Astrocyte (in vitro differentiated cells and primary cell): ENCODE data around the gene TAMALIN. TPM values are rescaled to one million over a fixed set of nuclear protein-coding genes. Genes with fewer than 3 reads are reported as not detected.

Source experiments
- DNase-seq: peaks from one replicate; pipeline ENCODE4 v3.0.0-alpha.2; 2010; ENCODE audit warnings: low read depth
- FAIRE-seq: peaks from 2 replicates; lab custom pipeline; 2011; peaks lifted over from hg19 to GRCh38; lab: Jason Lieb, UNC
- H2AFZ ChIP-seq: 2 replicates; pipeline ENCODE4 v1.6.0; 2012; ENCODE audit warnings: low read depth, low read length, inconsistent platforms
- H3K27ac ChIP-seq: 2 replicates; pipeline ENCODE4 v1.5.1; 2011; ENCODE audit warnings: low read depth, low read length, inconsistent platforms
- H3K27me3 ChIP-seq: 2 replicates; pipeline ENCODE4 v1.6.0; 2011; ENCODE audit warnings: low read length, inconsistent platforms; ENCODE audit not compliant: insufficient read depth
- H3K36me3 ChIP-seq: 2 replicates; pipeline ENCODE4 v1.5.1; 2011; ENCODE audit warnings: low read length, inconsistent platforms; ENCODE audit not compliant: insufficient read depth
- H3K4me1 ChIP-seq: 2 replicates; pipeline ENCODE4 v1.5.1; 2011; ENCODE audit warnings: low read length, inconsistent platforms; ENCODE audit not compliant: insufficient read depth
- H3K4me2 ChIP-seq: 2 replicates; pipeline ENCODE4 v1.6.0; 2012; ENCODE audit warnings: low read length, inconsistent platforms
- H3K4me3 ChIP-seq: 2 replicates; pipeline ENCODE4 v1.5.1; 2011; ENCODE audit warnings: low read depth, mild to moderate bottlenecking, low read length, inconsistent platforms; ENCODE audit not compliant: insufficient read depth
- H3K79me2 ChIP-seq: 2 replicates; pipeline ENCODE4 v1.6.0; 2012; ENCODE audit warnings: mild to moderate bottlenecking, low read length, inconsistent platforms; ENCODE audit not compliant: insufficient read depth
- H3K9ac ChIP-seq: 2 replicates; pipeline ENCODE4 v1.6.0; 2012; ENCODE audit warnings: mild to moderate bottlenecking, low read length, inconsistent platforms
- H3K9me3 ChIP-seq: 2 replicates; pipeline ENCODE4 v1.5.1; 2012; ENCODE audit warnings: low read depth, mild to moderate bottlenecking, low read length, inconsistent platforms; ENCODE audit not compliant: insufficient read depth
- H4K20me1 ChIP-seq: 2 replicates; pipeline ENCODE4 v1.6.0; 2012; ENCODE audit warnings: low read length, inconsistent platforms; ENCODE audit not compliant: insufficient read depth
- H3K27ac Mint-ChIP-seq: one replicate; pipeline ENCODE4 v1.8.0; 2021; ENCODE audit warnings: mild to moderate bottlenecking, mixed read lengths; ENCODE audit not compliant: unreplicated experiment
- H3K27me3 Mint-ChIP-seq: one replicate; pipeline ENCODE4 v1.8.0; 2021; ENCODE audit warnings: low read depth, mixed read lengths; ENCODE audit not compliant: unreplicated experiment
- H3K36me3 Mint-ChIP-seq: one replicate; pipeline ENCODE4 v1.8.0; 2021; ENCODE audit warnings: low read depth, mixed read lengths; ENCODE audit not compliant: unreplicated experiment
- H3K4me1 Mint-ChIP-seq: one replicate; pipeline ENCODE4 v1.8.0; 2021; ENCODE audit warnings: low read depth, mixed read lengths; ENCODE audit not compliant: unreplicated experiment
- H3K4me3 Mint-ChIP-seq: one replicate; pipeline ENCODE4 v1.8.0; 2021; ENCODE audit warnings: mild to moderate bottlenecking, moderate library complexity, mixed read lengths; ENCODE audit not compliant: unreplicated experiment
- H3K9me3 Mint-ChIP-seq: one replicate; pipeline ENCODE4 v1.8.0; 2021; ENCODE audit warnings: mild to moderate bottlenecking, mixed read lengths; ENCODE audit not compliant: unreplicated experiment
- EZH2 ChIP-seq: IDR thresholded peaks from 2 replicates; pipeline ENCODE4 v1.6.1; 2012; ENCODE audit warnings: mild to moderate bottlenecking, low read length, inconsistent platforms; ENCODE audit not compliant: insufficient read depth
- total RNA-seq: library from RNA; stranded (reverse); gene quantifications from 2 replicates; pipeline ENCODE4 v1.2.1, GENCODE V29; 2021
- TF ChIP-seq, protein P1 (sequence below): IDR thresholded peaks from 2 replicates; pipeline ENCODE4 v1.5.1; 2011; ENCODE audit warnings: low read depth, mild to moderate bottlenecking, inconsistent platforms, low read length, moderate library complexity; ENCODE audit not compliant: insufficient read depth

TAMALIN gene
- total RNA-seq, 1 donor from 2014 or later = 9.6 TPM

DNA sequence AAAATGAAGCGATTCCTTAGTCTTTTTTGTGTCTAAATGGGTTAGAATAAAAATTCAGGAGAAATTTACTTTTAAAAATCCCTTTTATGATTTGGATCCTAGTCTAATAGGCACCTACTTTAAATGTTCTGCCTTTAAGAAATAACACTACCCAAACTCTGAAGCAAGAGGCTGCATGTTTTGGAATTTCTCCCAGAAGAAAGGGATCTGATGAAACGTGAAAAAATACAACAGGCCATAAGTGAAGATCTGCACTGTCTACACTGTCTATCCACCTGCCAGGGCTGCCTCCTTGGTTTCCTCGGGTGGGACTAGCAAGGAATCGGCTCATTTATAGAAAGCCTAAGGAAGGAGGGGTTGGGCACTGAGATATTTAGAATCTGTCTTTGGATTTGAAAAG, 33.2 kb upstream of the TAMALIN start:
- H3K36me3 ChIP-seq = peaks cover 5% of the 10 kb centered on the region
- H3K4me1 Mint-ChIP-seq = peaks cover 63% of the 10 kb centered on the region
- H3K4me3 Mint-ChIP-seq = no peak overlapping the region
- no peak overlapping the region for H3K27ac ChIP-seq
- H3K36me3 Mint-ChIP-seq = peaks cover 14% of the 10 kb centered on the region
- no peak overlapping the region for H3K9ac ChIP-seq
- no peak for FAIRE-seq
- H3K4me2 ChIP-seq = no peak overlapping the region
- H3K79me2 ChIP-seq = peaks cover 40% of the 10 kb centered on the region
- H2AFZ ChIP-seq = no peak overlapping the region
- H3K9me3 ChIP-seq = no peaks in the 10 kb centered on the region
- peaks cover 24% of the 10 kb centered on the region for H4K20me1 ChIP-seq
- TF ChIP-seq, protein P1, sequence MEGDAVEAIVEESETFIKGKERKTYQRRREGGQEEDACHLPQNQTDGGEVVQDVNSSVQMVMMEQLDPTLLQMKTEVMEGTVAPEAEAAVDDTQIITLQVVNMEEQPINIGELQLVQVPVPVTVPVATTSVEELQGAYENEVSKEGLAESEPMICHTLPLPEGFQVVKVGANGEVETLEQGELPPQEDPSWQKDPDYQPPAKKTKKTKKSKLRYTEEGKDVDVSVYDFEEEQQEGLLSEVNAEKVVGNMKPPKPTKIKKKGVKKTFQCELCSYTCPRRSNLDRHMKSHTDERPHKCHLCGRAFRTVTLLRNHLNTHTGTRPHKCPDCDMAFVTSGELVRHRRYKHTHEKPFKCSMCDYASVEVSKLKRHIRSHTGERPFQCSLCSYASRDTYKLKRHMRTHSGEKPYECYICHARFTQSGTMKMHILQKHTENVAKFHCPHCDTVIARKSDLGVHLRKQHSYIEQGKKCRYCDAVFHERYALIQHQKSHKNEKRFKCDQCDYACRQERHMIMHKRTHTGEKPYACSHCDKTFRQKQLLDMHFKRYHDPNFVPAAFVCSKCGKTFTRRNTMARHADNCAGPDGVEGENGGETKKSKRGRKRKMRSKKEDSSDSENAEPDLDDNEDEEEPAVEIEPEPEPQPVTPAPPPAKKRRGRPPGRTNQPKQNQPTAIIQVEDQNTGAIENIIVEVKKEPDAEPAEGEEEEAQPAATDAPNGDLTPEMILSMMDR = no peak
- no peak for TF ChIP-seq EZH2
- no peaks in the 10 kb centered on the region for H3K9me3 Mint-ChIP-seq
- H3K27me3 Mint-ChIP-seq = no peaks in the 10 kb centered on the region
- H3K4me1 ChIP-seq = peaks cover 70% of the 10 kb centered on the region
- no peak for DNase-seq
- no peaks in the 10 kb centered on the region for H3K27me3 ChIP-seq
- H3K4me3 ChIP-seq = no peak overlapping the region
- no peak overlapping the region for H3K27ac Mint-ChIP-seq

DNA sequence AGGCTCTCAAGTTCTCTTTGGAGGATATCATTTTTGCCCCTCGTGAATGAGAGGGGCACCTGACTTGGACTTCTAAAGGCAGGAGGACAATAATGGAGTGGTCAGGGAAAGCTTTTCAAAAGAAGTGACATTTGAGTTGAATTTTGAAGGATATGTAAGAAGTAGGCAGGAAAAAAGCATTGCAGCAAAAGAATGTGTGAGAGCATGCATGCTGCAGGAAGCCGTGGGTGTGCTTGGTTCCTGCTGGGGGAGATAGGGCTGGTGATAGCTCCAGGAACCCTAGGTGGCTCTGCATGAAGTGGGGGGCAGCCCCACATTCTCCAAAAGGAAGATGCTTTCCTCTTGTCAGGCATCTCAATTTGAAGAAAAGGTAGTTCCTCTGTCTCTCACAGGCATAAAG, 32.1 kb upstream of the TAMALIN start:
- FAIRE-seq (no peak), DNase-seq (no peak)
- peaks cover 72% of the 10 kb centered on the region for H3K4me1 ChIP-seq
- no peaks in the 10 kb centered on the region for H3K27me3 ChIP-seq
- H3K9ac ChIP-seq = no peak overlapping the region
- H3K36me3 Mint-ChIP-seq = peaks cover 14% of the 10 kb centered on the region
- TF ChIP-seq EZH2 = no peak
- TF ChIP-seq, protein P1 = no peak
- no peak overlapping the region for H3K4me3 Mint-ChIP-seq
- H3K4me3 ChIP-seq = no peak overlapping the region
- no peak overlapping the region for H2AFZ ChIP-seq
- peak overlapping the region; percentile 49 for H3K4me2 ChIP-seq
- H3K79me2 ChIP-seq = peaks cover 29% of the 10 kb centered on the region
- H3K27ac Mint-ChIP-seq = no peak overlapping the region
- no peaks in the 10 kb centered on the region for H3K9me3 Mint-ChIP-seq
- H3K27me3 Mint-ChIP-seq = no peaks in the 10 kb centered on the region
- peaks cover 68% of the 10 kb centered on the region for H3K4me1 Mint-ChIP-seq
- H3K27ac ChIP-seq = no peak overlapping the region
- no peaks in the 10 kb centered on the region for H3K9me3 ChIP-seq
- H4K20me1 ChIP-seq = peaks cover 21% of the 10 kb centered on the region
- peaks cover 5% of the 10 kb centered on the region for H3K36me3 ChIP-seq

DNA sequence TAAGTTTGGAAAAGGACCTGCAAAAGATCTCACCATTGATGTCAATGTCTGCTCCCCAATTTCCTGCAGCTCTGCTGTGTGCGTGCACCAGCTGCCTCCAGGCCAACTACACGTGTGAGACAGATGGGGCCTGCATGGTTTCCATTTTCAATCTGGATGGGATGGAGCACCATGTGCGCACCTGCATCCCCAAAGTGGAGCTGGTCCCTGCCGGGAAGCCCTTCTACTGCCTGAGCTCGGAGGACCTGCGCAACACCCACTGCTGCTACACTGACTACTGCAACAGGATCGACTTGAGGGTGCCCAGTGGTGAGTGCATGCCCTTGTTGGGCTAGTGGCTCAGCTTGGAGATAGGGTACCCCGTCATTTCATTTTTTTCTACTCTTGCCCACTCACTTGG, 31.6 kb upstream of the TAMALIN start:
- Mint-ChIP-seq H3K4me1 (peaks cover 68% of the 10 kb centered on the region), H3K9me3 (no peaks in the 10 kb centered on the region), H3K27ac (no peak overlapping the region), H3K36me3 (peaks cover 14% of the 10 kb centered on the region), H3K27me3 (no peaks in the 10 kb centered on the region), H3K4me3 (no peak overlapping the region)
- DNase-seq (no peak), FAIRE-seq (no peak)
- H3K36me3 ChIP-seq = peaks cover 5% of the 10 kb centered on the region
- peaks cover 24% of the 10 kb centered on the region for H3K79me2 ChIP-seq
- no peaks in the 10 kb centered on the region for H3K27me3 ChIP-seq
- no peak overlapping the region for H3K4me3 ChIP-seq
- TF ChIP-seq, protein P1 = no peak
- TF ChIP-seq EZH2 = no peak
- peak overlapping the region; percentile 49 for H3K4me2 ChIP-seq
- peaks cover 68% of the 10 kb centered on the region for H3K4me1 ChIP-seq
- H4K20me1 ChIP-seq = peaks cover 17% of the 10 kb centered on the region
- no peak overlapping the region for H3K9ac ChIP-seq
- no peak overlapping the region for H3K27ac ChIP-seq
- H3K9me3 ChIP-seq = no peaks in the 10 kb centered on the region
- H2AFZ ChIP-seq = no peak overlapping the region
